IMR-90 (cell line): ENCODE results near the gene KIAA0232. TPM values are rescaled to one million over a fixed set of nuclear protein-coding genes. Genes with fewer than 3 reads are reported as not detected.

Experiments
- ATAC-seq: fragments of 200-7000 bp; cut with Tn5 transposase; 2 replicates; pipeline ENCODE4 v1.9.1; 2020; ENCODE audit warnings: low read depth, mild to moderate bottlenecking, moderate library complexity
- BruUV-seq: library from RNA; stranded (reverse); fragments of 400-500 nt; replicated peaks from 2 replicates; lab custom pipeline; 2021; lab: Mats Ljungman, UMichigan
- CTCF ChIA-PET: fragments of 300-600 bp; formaldehyde crosslinking; extraction: SDS; loops from one replicate; lab custom pipeline; 2021; ENCODE audit warnings: antibody characterized with exemption; lab: Yijun Ruan, JAX
- POLR2A ChIA-PET: fragments of 300-600 bp; sonication (Branson Sonifier 250); formaldehyde crosslinking; loops from one replicate; lab custom pipeline; 2022; ENCODE audit warnings: antibody characterized with exemption; ENCODE audit not compliant: unreplicated experiment; lab: Charles Lee
- DNase-seq: peaks from one replicate; pipeline ENCODE4 v3.0.0; 2013
- H2AFZ ChIP-seq: replicated peaks from 2 replicates; pipeline ENCODE3; 2013; ENCODE audit warnings: low read length, mild to moderate bottlenecking; ENCODE audit not compliant: poor library complexity
- H2AK5ac ChIP-seq: 2 replicates; pipeline ENCODE4 v1.6.1; 2013; ENCODE audit warnings: low read depth, low read length, inconsistent platforms
- H2AK9ac ChIP-seq: replicated peaks from 2 replicates; pipeline ENCODE3; 2013; ENCODE audit warnings: mild to moderate bottlenecking, low read depth, low read length, moderate library complexity; ENCODE audit not compliant: poor library complexity
- H2BK120ac ChIP-seq: 2 replicates; pipeline ENCODE4 v1.6.1; 2013; ENCODE audit warnings: low read depth, low read length, inconsistent platforms
- H2BK15ac ChIP-seq: 3 replicates; pipeline ENCODE4 v1.6.1; 2013; ENCODE audit warnings: low read depth, low read length, inconsistent platforms
- H2BK20ac ChIP-seq: 2 replicates; pipeline ENCODE4 v1.6.1; 2013; ENCODE audit warnings: low read depth, mild to moderate bottlenecking, inconsistent platforms, low read length, moderate library complexity
- H2BK5ac ChIP-seq: 2 replicates; pipeline ENCODE4 v1.6.1; 2013; ENCODE audit warnings: mild to moderate bottlenecking, low read depth, low read length, inconsistent platforms; ENCODE audit not compliant: poor library complexity, severe bottlenecking
- H3K14ac ChIP-seq: replicated peaks from 2 replicates; pipeline ENCODE4 v1.6.1; 2013; ENCODE audit warnings: low read depth, low read length, inconsistent platforms
- H3K18ac ChIP-seq: 2 replicates; pipeline ENCODE4 v1.6.1; 2013; ENCODE audit warnings: low read depth, low read length, control low read depth
- H3K23ac ChIP-seq: 2 replicates; pipeline ENCODE4 v1.6.1; 2013; ENCODE audit warnings: low read depth, low read length, inconsistent platforms
- H3K27ac ChIP-seq: 2 replicates; pipeline ENCODE4 v1.5.1; 2013; ENCODE audit warnings: mild to moderate bottlenecking, control low read depth, low read length; ENCODE audit not compliant: insufficient read depth
- H3K27me3 ChIP-seq: 2 replicates; pipeline ENCODE4 v1.6.1; 2013; ENCODE audit warnings: low read length; ENCODE audit not compliant: control insufficient read depth, insufficient read depth
- H3K36me3 ChIP-seq: 2 replicates; pipeline ENCODE4 v1.6.1; 2013; ENCODE audit warnings: low read length, mixed read lengths; ENCODE audit not compliant: control insufficient read depth, insufficient read depth
- H3K4ac ChIP-seq: 2 replicates; pipeline ENCODE4 v1.6.1; 2013; ENCODE audit warnings: low read depth, low read length, inconsistent platforms
- H3K4me1 ChIP-seq: 2 replicates; pipeline ENCODE4 v1.6.1; 2013; ENCODE audit warnings: low read length, mixed read lengths; ENCODE audit not compliant: control insufficient read depth, insufficient read depth
- H3K4me2 ChIP-seq: 2 replicates; pipeline ENCODE4 v1.6.1; 2013; ENCODE audit warnings: low read depth, mild to moderate bottlenecking, control low read depth, low read length, moderate library complexity
- H3K4me3 ChIP-seq: 2 replicates; pipeline ENCODE4 v1.5.1; 2013; ENCODE audit warnings: low read depth, mild to moderate bottlenecking, control low read depth, low read length, moderate library complexity; ENCODE audit not compliant: insufficient read depth
- H3K56ac ChIP-seq: 2 replicates; pipeline ENCODE4 v1.6.1; 2013; ENCODE audit warnings: low read length, inconsistent platforms; ENCODE audit not compliant: insufficient read depth; ENCODE audit errors: extremely low read depth
- H3K79me1 ChIP-seq, 2 experiments: 2 replicates each; pipeline ENCODE4 v1.6.1; 2013; ENCODE audit warnings: low read length in 2 of 2, inconsistent platforms in 1 of 2, low read depth in 1 of 2
- H3K9ac ChIP-seq: 2 replicates; pipeline ENCODE4 v1.6.1; 2013; ENCODE audit warnings: low read depth, low read length, control low read depth
- H3K9me1 ChIP-seq: 2 replicates; pipeline ENCODE4 v1.6.1; 2013; ENCODE audit warnings: low read length, inconsistent platforms; ENCODE audit not compliant: insufficient read depth
- H3K9me3 ChIP-seq: 2 replicates; pipeline ENCODE4 v1.6.1; 2013; ENCODE audit warnings: low read length; ENCODE audit not compliant: control insufficient read depth, insufficient read depth
- H4K20me1 ChIP-seq: 2 replicates; pipeline ENCODE4 v1.6.1; 2013; ENCODE audit warnings: low read length, inconsistent platforms; ENCODE audit not compliant: insufficient read depth
- H4K5ac ChIP-seq: 2 replicates; pipeline ENCODE4 v1.6.1; 2013; ENCODE audit warnings: mild to moderate bottlenecking, low read depth, low read length, control low read depth
- H4K8ac ChIP-seq, 2 experiments: 2 replicates each; pipeline ENCODE4 v1.6.1; 2013; ENCODE audit warnings: low read depth in 2 of 2, low read length in 2 of 2, control low read depth in 1 of 2, inconsistent platforms in 1 of 2
- H4K91ac ChIP-seq: 2 replicates; pipeline ENCODE4 v1.6.1; 2013; ENCODE audit warnings: low read depth, low read length, inconsistent platforms; ENCODE audit not compliant: insufficient read depth
- BHLHE40 ChIP-seq: fragments of 150-350 bp; IDR thresholded peaks from 2 replicates; pipeline ENCODE4 v1.6.1; 2016; ENCODE audit warnings: mild to moderate bottlenecking, low read depth, low read length
- CEBPB ChIP-seq: IDR thresholded peaks from 2 replicates; pipeline ENCODE4 v1.6.1; 2012; ENCODE audit warnings: low read depth, low read length, improper control_type of control experiment
- CHD1 ChIP-seq: IDR thresholded peaks from 2 replicates; pipeline ENCODE4 v1.6.1; 2012; ENCODE audit warnings: low read depth, low read length, improper control_type of control experiment
- FOS ChIP-seq: fragments of 150-350 bp; IDR thresholded peaks from 2 replicates; pipeline ENCODE4 v1.6.1; 2016; ENCODE audit warnings: low read depth, low read length
- RAD21 ChIP-seq: IDR thresholded peaks from 2 replicates; pipeline ENCODE4 v1.6.1; 2012; ENCODE audit warnings: low read length, improper control_type of control experiment
- SMC3 ChIP-seq: fragments of 150-350 bp; IDR thresholded peaks from 2 replicates; pipeline ENCODE4 v1.6.1; 2016; ENCODE audit warnings: low read depth, mild to moderate bottlenecking, antibody characterized with exemption, low read length, moderate library complexity
- WGBS, 2 experiments: methylation state at CpG; one replicate each; pipeline versions ENCODE4 v1.1.5 to v1.1.7; 2013; ENCODE audit warnings: missing lambda C conversion rate in 2 of 2; ENCODE audit not compliant: insufficient read length in 1 of 2; ENCODE audit errors: extremely low coverage in 2 of 2; 5-methylcytosine and 5-hydroxymethylcytosine counted together
- dilution Hi-C: fragments of 300-500 bp; cut with HindIII; formaldehyde crosslinking; loops from one replicate; pipeline ENCODE4 v1.14.3; 2018; ENCODE audit warnings: low sequenced_read_pairs; ENCODE audit not compliant: unreplicated experiment
- in situ Hi-C: fragments of 300-500 bp; cut with MboI; formaldehyde crosslinking; loops from 3 replicates; pipeline ENCODE4 v1.14.3; 2019; ENCODE audit warnings: low sequenced_read_pairs, inconsistent platforms, mixed read lengths
- intact Hi-C: fragments of 100-400 bp; cut with micrococcal nuclease; formaldehyde crosslinking; loops from 2 replicates; pipeline ENCODE4 v1.10.0; 2022
- polyA plus RNA-seq, 3 experiments: library from polyadenylated mRNA; depleted of rRNA; stranded (reverse); fragments of >200 nt; gene quantifications; 2 replicates each; pipeline ENCODE4 v1.2.3, GENCODE V29; 2012; ENCODE audit warnings: low replicate concordance in 1 of 3
- total RNA-seq: library from RNA; depleted of rRNA; stranded (reverse); fragments of >200 nt; gene quantifications from 2 replicates; pipeline ENCODE4 v1.2.3, GENCODE V29; 2012
- TF ChIP-seq, protein P1 (sequence below): conservative IDR thresholded peaks from 2 replicates; pipeline ENCODE4 v1.5.1; 2012; ENCODE audit warnings: mild to moderate bottlenecking, low read depth, low read length, improper control_type of control experiment

KIAA0232 gene
- total and polyA plus RNA-seq, 2 of the 4 experiments (the other 2 are of a cell fraction), result 6.8 to 19.5 TPM

GRCh38 chr4:6894528-6895498 is 112.3 kb downstream of the KIAA0232 start:
- Histone ChIP-seq H3K27me3 (no peaks in the 10 kb centered on the region), H2AK5ac (no peak overlapping the region), H3K4me2 (no peak overlapping the region), H3K27ac (no peak overlapping the region; the same call in 1 of the 2 replicates), H3K14ac (no peak overlapping the region), H3K4me3 (no peak overlapping the region), H3K9me3 (no peaks in the 10 kb centered on the region), H2AFZ (peak overlapping the region; percentile 5), H4K8ac (no peak overlapping the region; a peak in 1 of 4 replicates), H3K79me1 (no peaks in the 10 kb centered on the region), H4K91ac (0 out of 2 replicates have a peak overlapping the region, but pooled peaks have one; percentile 21), H3K4me1 (peaks cover 24% of the 10 kb centered on the region), H3K36me3 (no peaks in the 10 kb centered on the region), H3K9me1 (peaks cover 5% of the 10 kb centered on the region; the same call in 1 of the 2 replicates), H3K4ac (peak overlapping the region; percentile 33; the same call in 1 of the 2 replicates), H2BK120ac (no peak overlapping the region), H2BK15ac (no peak overlapping the region; the same call in 2 of the 3 replicates), H3K18ac (no peak overlapping the region; the same call in 1 of the 2 replicates), H4K5ac (no peak overlapping the region; the same call in 1 of the 2 replicates), H2AK9ac (no peak overlapping the region), H4K20me1 (no peaks in the 10 kb centered on the region), H3K9ac (no peak overlapping the region), H2BK20ac (0 out of 2 replicates have a peak overlapping the region, but pooled peaks have one; percentile 59), H3K56ac (no peak overlapping the region), H2BK5ac (peak overlapping the region; percentile 95), H3K23ac (no peak overlapping the region)
- no peak for DNase-seq
- 90% methylated on average over 8 of the region's 29 CpGs; no CpG with 5 or more reads in 1 of the 2 experiments for WGBS, 2 experiments
- ChIA-PET CTCF (interaction anchor here (0.6 to 0.7 kb wide), 2 partner anchors 91 to 117 kb away, joined by 4 to 5 read pairs; no protein-coding TSS in a partner anchor), POLR2A (no interaction called here)
- TF ChIP-seq SMC3, result no peak
- no peak for TF ChIP-seq RAD21
- no peak for TF ChIP-seq CEBPB
- no peak for TF ChIP-seq CHD1
- TF ChIP-seq, protein P1, sequence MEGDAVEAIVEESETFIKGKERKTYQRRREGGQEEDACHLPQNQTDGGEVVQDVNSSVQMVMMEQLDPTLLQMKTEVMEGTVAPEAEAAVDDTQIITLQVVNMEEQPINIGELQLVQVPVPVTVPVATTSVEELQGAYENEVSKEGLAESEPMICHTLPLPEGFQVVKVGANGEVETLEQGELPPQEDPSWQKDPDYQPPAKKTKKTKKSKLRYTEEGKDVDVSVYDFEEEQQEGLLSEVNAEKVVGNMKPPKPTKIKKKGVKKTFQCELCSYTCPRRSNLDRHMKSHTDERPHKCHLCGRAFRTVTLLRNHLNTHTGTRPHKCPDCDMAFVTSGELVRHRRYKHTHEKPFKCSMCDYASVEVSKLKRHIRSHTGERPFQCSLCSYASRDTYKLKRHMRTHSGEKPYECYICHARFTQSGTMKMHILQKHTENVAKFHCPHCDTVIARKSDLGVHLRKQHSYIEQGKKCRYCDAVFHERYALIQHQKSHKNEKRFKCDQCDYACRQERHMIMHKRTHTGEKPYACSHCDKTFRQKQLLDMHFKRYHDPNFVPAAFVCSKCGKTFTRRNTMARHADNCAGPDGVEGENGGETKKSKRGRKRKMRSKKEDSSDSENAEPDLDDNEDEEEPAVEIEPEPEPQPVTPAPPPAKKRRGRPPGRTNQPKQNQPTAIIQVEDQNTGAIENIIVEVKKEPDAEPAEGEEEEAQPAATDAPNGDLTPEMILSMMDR, result no peak
- TF ChIP-seq BHLHE40, result no peak
- TF ChIP-seq FOS, result no peak
- no peak for ATAC-seq
- no TSS peak for BruUV-seq
- intact Hi-C loops (loop anchor here (5.0 kb wide), 1 partner anchor 92 kb away; no protein-coding TSS in a partner anchor), dilution Hi-C loops (no loop called here), in situ Hi-C loops (no loop called here)
